Astrocyte (in vitro differentiated cells and primary cell): ENCODE data around the gene SEC22B. TPM values are rescaled to one million over a fixed set of nuclear protein-coding genes. Genes with fewer than 3 reads are reported as not detected.

Experiments used
- total RNA-seq: library from RNA; stranded (reverse); gene quantifications from 2 replicates; pipeline ENCODE4 v1.2.1, GENCODE V29; 2021

The SEC22B gene
- total RNA-seq, 1 donor from 2014 or later = 45.9 TPM

Other genes with a start within 250 kb of the SEC22B start
- gene NOTCH2, start 106.9 kb downstream of the SEC22B start, total RNA-seq = 194 and 213 TPM in 2 replicates
- gene NBPF8, start 238.5 kb upstream of the SEC22B start, total RNA-seq = 9.8 and 12.1 TPM in 2 replicates